Measurements from ENCODE around the gene IL16.

IL16 gene

GRCh38 chr15:81209635-81210034, 13.0 kb downstream of the IL16 start:
- DNase-seq: no peak

- DNase-seq: no peak
Measured at GRCh38 chr15:81211376-81211775, 14.7 kb downstream of the IL16 start.

GRCh38 chr15:81213982-81214381, 17.3 kb downstream of the IL16 start:
- no peak for DNase-seq

GRCh38 chr15:81215531-81215930, 18.9 kb downstream of the IL16 start:
- DNase-seq: no peak

- DNase-seq: no peak
Measured at GRCh38 chr15:81215983-81216382, 19.3 kb downstream of the IL16 start.

- no peak for DNase-seq
Measured at GRCh38 chr15:81216422-81216821, 19.7 kb downstream of the IL16 start.

GRCh38 chr15:81221449-81221848, 24.8 kb downstream of the IL16 start:
- no peak for DNase-seq

- DNase-seq: no peak
Measured at GRCh38 chr15:81222007-81222406, 25.3 kb downstream of the IL16 start.

- DNase-seq: no peak
Measured at GRCh38 chr15:81223346-81223971, 26.8 kb downstream of the IL16 start.

- DNase-seq: no peak
Measured at GRCh38 chr15:81224232-81224631, 27.6 kb downstream of the IL16 start.

- DNase-seq: no peak
Measured at GRCh38 chr15:81225161-81225671, 28.5 kb downstream of the IL16 start.

GRCh38 chr15:81227716-81228115, 31.0 kb downstream of the IL16 start:
- no peak for DNase-seq

- no peak for DNase-seq
Measured at GRCh38 chr15:81229586-81229985, 32.9 kb downstream of the IL16 start.

GRCh38 chr15:81235276-81236123, 38.8 kb downstream of the IL16 start:
- no peak for DNase-seq

- DNase-seq: no peak
Measured at GRCh38 chr15:81239190-81239589, 42.5 kb downstream of the IL16 start.

GRCh38 chr15:81242778-81243177, 46.1 kb downstream of the IL16 start:
- DNase-seq: no peak

- no peak for DNase-seq
Measured at GRCh38 chr15:81244306-81244705, 47.6 kb downstream of the IL16 start.

GRCh38 chr15:81253846-81254245, 57.2 kb downstream of the IL16 start:
- no peak for DNase-seq

- DNase-seq: no peak
Measured at GRCh38 chr15:81254277-81254915, 57.7 kb downstream of the IL16 start.

GRCh38 chr15:81254916-81255290, 58.2 kb downstream of the IL16 start:
- no peak for DNase-seq

GRCh38 chr15:81255315-81255957, 58.8 kb downstream of the IL16 start:
- no peak for DNase-seq

- DNase-seq: no peak
Measured at GRCh38 chr15:81255958-81256320, 59.3 kb downstream of the IL16 start.

GRCh38 chr15:81256916-81257315, 60.2 kb downstream of the IL16 start:
- no peak for DNase-seq
